HepG2 (cell line): Measurements from ENCODE around the gene IQCE. TPM values are rescaled to one million over a fixed set of nuclear protein-coding genes. Genes with fewer than 3 reads are reported as not detected.
A peak's percentile ranks its signal among the peaks of the same experiment; 100 is the strongest.

Source experiments
- ADNP ChIP-seq: sonication (generic); formaldehyde crosslinking; IDR thresholded peaks from 2 replicates; pipeline ENCODE4 v1.4.0; 2020; ENCODE audit warnings: missing genetic modification reagents
- ATM ChIP-seq: fragments of 450-650 bp; IDR thresholded peaks from 2 replicates; pipeline ENCODE4 v1.7.1; 2017; ENCODE audit warnings: mild to moderate bottlenecking, borderline replicate concordance
- E2F5 ChIP-seq: sonication (generic); formaldehyde crosslinking; conservative IDR thresholded peaks from 2 replicates; pipeline ENCODE4 v1.4.0; 2020; ENCODE audit warnings: missing genetic modification reagents
- EP300 ChIP-seq, 3 experiments: sonication (generic) in 1 of 3; formaldehyde crosslinking in 1 of 3; IDR thresholded peaks; 2 replicates each; pipeline versions ENCODE4 v1.5.1 to v1.6.1; 2011 to 2020; ENCODE audit warnings: low read depth in 2 of 3, low read length in 2 of 3, borderline replicate concordance in 1 of 3, improper control_type of control experiment in 1 of 3, mild to moderate bottlenecking in 1 of 3, missing genetic modification reagents in 1 of 3, moderate library complexity in 1 of 3
- ETV5 ChIP-seq: IDR thresholded peaks from 2 replicates; pipeline ENCODE4 v1.6.1; 2018; ENCODE audit warnings: missing biosample characterization, missing genetic modification reagents, inconsistent platforms, borderline replicate concordance
- FOXK1 ChIP-seq: sonication (generic); formaldehyde crosslinking; IDR thresholded peaks from 2 replicates; pipeline ENCODE4 v1.4.0; 2020; ENCODE audit warnings: low read depth, missing genetic modification reagents, borderline replicate concordance
- KAT7 ChIP-seq: IDR thresholded peaks from 2 replicates; pipeline ENCODE4 v1.6.1; 2018; ENCODE audit warnings: borderline replicate concordance, missing compliant biosample characterization
- MTERF4 ChIP-seq: sonication (generic); formaldehyde crosslinking; IDR thresholded peaks from 2 replicates; pipeline ENCODE4 v1.8.0; 2023; ENCODE audit warnings: mild to moderate bottlenecking, missing genetic modification reagents
- PLRG1 ChIP-seq: fragments of 450-650 bp; conservative IDR thresholded peaks from 2 replicates; pipeline ENCODE4 v1.6.1; 2016
- STAT6 ChIP-seq: sonication (generic); formaldehyde crosslinking; IDR thresholded peaks from 2 replicates; pipeline ENCODE4 v1.4.0; 2020; ENCODE audit warnings: missing genetic modification reagents, mild to moderate bottlenecking, borderline replicate concordance
- TFAP4 ChIP-seq: sonication (generic); IDR thresholded peaks from 2 replicates; pipeline ENCODE4 v1.6.1; 2016; ENCODE audit warnings: low read depth, borderline replicate concordance
- ZBTB14 ChIP-seq: sonication (generic); formaldehyde crosslinking; IDR thresholded peaks from 2 replicates; pipeline ENCODE4 v1.4.0; 2020; ENCODE audit warnings: missing genetic modification reagents
- ZFP36L1 ChIP-seq: sonication (generic); formaldehyde crosslinking; IDR thresholded peaks from 2 replicates; pipeline ENCODE4 v1.8.0; 2022; ENCODE audit warnings: mild to moderate bottlenecking, missing genetic modification reagents, moderate library complexity
- ZFYVE20 ChIP-seq: sonication (generic); formaldehyde crosslinking; IDR thresholded peaks from 2 replicates; pipeline ENCODE4 v1.8.0; 2023; ENCODE audit warnings: low read depth, mild to moderate bottlenecking, moderate library complexity, missing genetic modification reagents, borderline replicate concordance
- ZNF557 ChIP-seq: sonication (generic); formaldehyde crosslinking; IDR thresholded peaks from 2 replicates; pipeline ENCODE4 v1.4.0; 2020; ENCODE audit warnings: missing genetic modification reagents
- ZNF660 ChIP-seq: sonication (generic); formaldehyde crosslinking; IDR thresholded peaks from 2 replicates; pipeline ENCODE4 v1.5.1; 2020; ENCODE audit warnings: mild to moderate bottlenecking, low read depth, missing genetic modification reagents, borderline replicate concordance
- ZNF883 ChIP-seq: sonication (generic); formaldehyde crosslinking; IDR thresholded peaks from 2 replicates; pipeline ENCODE4 v1.5.1; 2020; ENCODE audit warnings: mild to moderate bottlenecking, missing genetic modification reagents; ENCODE audit errors: not compliant biosample characterization
- ZXDC ChIP-seq: sonication (generic); formaldehyde crosslinking; IDR thresholded peaks from 2 replicates; pipeline ENCODE4 v1.5.0; 2020; ENCODE audit warnings: mild to moderate bottlenecking, missing genetic modification reagents
- polyA plus RNA-seq, 8 experiments: library from polyadenylated mRNA; depleted of rRNA in 3 of 8; stranded (reverse) in 7 of 8; unstranded in 1 of 8; fragments of >200 nt; fragmentation: Illumina TruSeq in 4 of 8; extraction: Trizol in 4 of 8; gene quantifications; 2 replicates each; pipeline versions ENCODE4 v1.2.1 to v1.2.3, GENCODE V29; 2011 to 2016; ENCODE audit warnings: low read depth in 4 of 8, missing spikeins in 1 of 8, mixed read lengths in 1 of 8; ENCODE audit not compliant: insufficient read depth in 1 of 8
- total RNA-seq, 5 experiments: library from RNA; depleted of rRNA; stranded (reverse); fragments of >200 nt; fragmentation: Illumina TruSeq; extraction: Trizol; gene quantifications; 2 replicates each; pipeline ENCODE4 v1.2.3, GENCODE V29; 2016; ENCODE audit warnings: low read depth in 1 of 5

IQCE gene
- total and polyA plus RNA-seq, 2 of the 13 experiments (the other 11 are each of a cell fraction or from before 2014, with no cell fraction given): 1.5 to 2.5 TPM

- TF ChIP-seq E2F5 (CRISPR knock-in tag) (no peak), ADNP (no peak), TFAP4 (peak; percentile 47; the same call in 1 of the 2 replicates), ZFYVE20 (no peak), STAT6 (no peak), ZBTB14 (CRISPR knock-in tag) (no peak), ETV5 (peak; percentile 23; the same call in 1 of the 2 replicates), KAT7 (CRISPR knock-in tag) (peak; percentile 40; the same call in 1 of the 2 replicates), ZNF660 (CRISPR knock-in tag) (no peak), EP300 (IDR thresholded peaks at IDR 0.05; ENCODE audit: low read depth in 2 of 2, low read length in 2 of 2) (no peak), EP300 (CRISPR knock-in tag; IDR thresholded peaks at IDR 0.05; ENCODE audit: borderline replicate concordance) (no peak), ZNF883 (CRISPR knock-in tag) (peak; percentile 5), ZFP36L1 (CRISPR knock-in tag) (no peak), FOXK1 (0 out of 2 replicates have a peak, but pooled peaks have one; percentile 17), PLRG1 (no peak), ZXDC (CRISPR knock-in tag) (no peak), ATM (no peak), ZNF557 (CRISPR knock-in tag) (0 out of 2 replicates have a peak, but pooled peaks have one; percentile 17), MTERF4 (CRISPR knock-in tag) (no peak)
Observed at GRCh38 chr7:2632733-2633537, 74.2 kb downstream of the IQCE start (continued).
